Mesendoderm (in vitro differentiated cells): ENCODE data around the gene NTNG2. TPM values are rescaled to one million over a fixed set of nuclear protein-coding genes. Genes with fewer than 3 reads are reported as not detected.

Experiments
- DNase-seq: peaks from one replicate; pipeline ENCODE4 v3.0.0; 2013
- H2AK5ac ChIP-seq: 2 replicates; pipeline ENCODE4 v1.6.1; 2013; ENCODE audit warnings: low read length, inconsistent platforms
- H2BK120ac ChIP-seq: 2 replicates; pipeline ENCODE4 v1.6.1; 2013; ENCODE audit warnings: low read depth, mild to moderate bottlenecking, low read length, moderate library complexity, mixed read lengths
- H2BK15ac ChIP-seq: replicated peaks from 2 replicates; pipeline ENCODE4 v1.6.1; 2013; ENCODE audit warnings: low read depth, mild to moderate bottlenecking, moderate library complexity
- H2BK5ac ChIP-seq: 2 replicates; pipeline ENCODE4 v1.6.1; 2013; ENCODE audit warnings: low read length, inconsistent platforms
- H3K18ac ChIP-seq: 2 replicates; pipeline ENCODE4 v1.6.1; 2013; ENCODE audit warnings: mild to moderate bottlenecking, low read length, mixed read lengths
- H3K23ac ChIP-seq: one replicate; pipeline ENCODE4 v1.6.1; 2013; ENCODE audit warnings: low read length
- H3K27ac ChIP-seq: 2 replicates; pipeline ENCODE4 v1.5.1; 2013; ENCODE audit warnings: low read depth, mild to moderate bottlenecking, inconsistent platforms, low read length, moderate library complexity
- H3K27me3 ChIP-seq: 2 replicates; pipeline ENCODE4 v1.6.1; 2013; ENCODE audit warnings: low read length, control low read depth, mild to moderate bottlenecking, inconsistent platforms; ENCODE audit not compliant: insufficient read depth, poor library complexity
- H3K36me3 ChIP-seq: 2 replicates; pipeline ENCODE4 v1.6.1; 2013; ENCODE audit warnings: low read length, inconsistent platforms; ENCODE audit not compliant: control insufficient read depth, insufficient read depth
- H3K4ac ChIP-seq: one replicate; pipeline ENCODE4 v1.6.1; 2013; ENCODE audit warnings: low read depth, mild to moderate bottlenecking, low read length, moderate library complexity
- H3K4me1 ChIP-seq: 2 replicates; pipeline ENCODE4 v1.6.1; 2013; ENCODE audit warnings: low read depth, low read length, inconsistent platforms; ENCODE audit not compliant: control insufficient read depth
- H3K4me2 ChIP-seq: 2 replicates; pipeline ENCODE4 v1.6.1; 2013; ENCODE audit warnings: low read length
- H3K4me3 ChIP-seq: 2 replicates; pipeline ENCODE4 v1.5.1; 2013; ENCODE audit warnings: mild to moderate bottlenecking, low read length
- H3K56ac ChIP-seq: one replicate; pipeline ENCODE4 v1.6.1; 2013; ENCODE audit warnings: low read length
- H3K79me1 ChIP-seq: 2 replicates; pipeline ENCODE4 v1.6.1; 2013; ENCODE audit warnings: low read length, inconsistent platforms
- H3K79me2 ChIP-seq: 2 replicates; pipeline ENCODE4 v1.6.1; 2013; ENCODE audit warnings: mild to moderate bottlenecking, low read length; ENCODE audit not compliant: control insufficient read depth, insufficient read depth
- H3K9ac ChIP-seq: 2 replicates; pipeline ENCODE4 v1.6.1; 2013; ENCODE audit warnings: low read length, inconsistent platforms
- H4K5ac ChIP-seq: one replicate; pipeline ENCODE4 v1.6.1; 2013; ENCODE audit warnings: low read length
- H4K8ac ChIP-seq: one replicate; pipeline ENCODE4 v1.6.1; 2013; ENCODE audit warnings: low read depth, mild to moderate bottlenecking, control low read depth, low read length, moderate library complexity
- WGBS: extraction: QIAGEN DNeasy Blood & Tissue Kit; methylation state at CpG from one replicate; pipeline ENCODE4 v1.1.7; 2013; ENCODE audit warnings: low lambda C conversion rate, missing lambda C conversion rate; ENCODE audit not compliant: insufficient coverage; ENCODE audit errors: extremely low coverage; 5-methylcytosine and 5-hydroxymethylcytosine counted together
- polyA plus RNA-seq, 2 experiments: library from polyadenylated mRNA; stranded (reverse); fragments of 200-250 nt; gene quantifications; one replicate each; pipeline ENCODE4 v1.2.3, GENCODE V29; 2013

Gene NTNG2
- 0.03 TPM for polyA plus RNA-seq (2013, experiment 1 of 2)
- polyA plus RNA-seq (2013, experiment 2 of 2), result 0.11 TPM

DNA sequence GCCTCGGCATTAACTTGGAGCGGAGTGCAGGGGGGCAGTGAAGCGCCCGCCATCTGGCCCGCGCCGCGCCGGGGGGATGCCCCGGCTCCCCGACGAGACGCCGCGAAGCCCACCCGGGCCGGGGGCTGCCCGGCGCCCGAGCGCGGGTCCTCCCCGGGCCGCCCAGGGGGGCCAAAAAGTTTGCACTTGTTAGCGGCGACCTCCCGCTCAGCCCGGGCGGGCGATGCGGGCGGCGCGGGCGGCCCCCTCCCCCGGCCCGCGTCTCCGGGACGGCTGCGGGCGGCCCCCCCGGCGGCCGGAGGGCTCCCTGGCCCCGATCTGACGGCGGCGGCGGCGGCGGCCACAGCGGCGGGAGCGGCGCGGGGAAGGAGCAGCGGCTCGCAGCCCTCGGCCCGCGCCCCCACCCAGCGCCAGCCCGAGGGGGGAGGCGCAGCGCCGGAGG lies at the start of gene NTNG2:
Gene NTNG2, plus strand, starts transcription at position 316 of the 442 bp plus-strand sequence. CDS start 4,774 bp downstream, outside the sequence.
- H3K27me3 ChIP-seq, result peaks cover 45% of the 10 kb centered on the region
- H3K36me3 ChIP-seq, result no peaks in the 10 kb centered on the region
- H3K27ac ChIP-seq, result no peak within 1 kb of the TSS
- H3K18ac ChIP-seq, result no peak within 1 kb of the TSS
- H3K79me1 ChIP-seq, result no peaks in the 10 kb centered on the region
- H3K4me2 ChIP-seq, result peak within 1 kb of the TSS; percentile 88
- no peak within 1 kb of the TSS for H4K5ac ChIP-seq
- peak within 1 kb of the TSS; percentile 14 for H3K4me3 ChIP-seq
- H3K4me1 ChIP-seq, result no peaks in the 10 kb centered on the region
- peak within 1 kb of the TSS; percentile 49 for H3K56ac ChIP-seq
- no peak within 1 kb of the TSS for H3K4ac ChIP-seq
- no peak within 1 kb of the TSS for H2BK120ac ChIP-seq
- H3K79me2 ChIP-seq, result no peaks in the 10 kb centered on the region
- no peak within 1 kb of the TSS for H2AK5ac ChIP-seq
- H2BK15ac ChIP-seq, result no peak within 1 kb of the TSS
- no peak within 1 kb of the TSS for H4K8ac ChIP-seq
- DNase-seq, result no peak
- H3K23ac ChIP-seq, result no peak within 1 kb of the TSS
- H2BK5ac ChIP-seq, result no peak within 1 kb of the TSS
- H3K9ac ChIP-seq, result peak within 1 kb of the TSS; percentile 27
- WGBS, result no CpG with 5 or more reads among the region's 67 CpGs

GRCh38 chr9:132114102-132114707 lies 47.7 kb upstream of the NTNG2 start:
- Histone ChIP-seq H2BK15ac (no peak overlapping the region), H4K5ac (no peak overlapping the region), H3K23ac (no peak overlapping the region), H3K4ac (no peak overlapping the region), H4K8ac (no peak overlapping the region), H3K4me2 (no peak overlapping the region), H3K79me2 (no peaks in the 10 kb centered on the region), H3K27ac (no peak overlapping the region), H3K9ac (no peak overlapping the region), H2BK5ac (no peak overlapping the region), H3K4me3 (no peak overlapping the region), H3K27me3 (no peaks in the 10 kb centered on the region), H3K18ac (no peak overlapping the region), H3K36me3 (no peaks in the 10 kb centered on the region), H3K56ac (no peak overlapping the region), H3K4me1 (no peaks in the 10 kb centered on the region), H3K79me1 (no peaks in the 10 kb centered on the region), H2AK5ac (no peak overlapping the region), H2BK120ac (no peak overlapping the region)
- whole genome bisulfite sequencing, result no CpG with 5 or more reads among the region's 18 CpGs
- peak; percentile 74 for DNase-seq

GRCh38 chr9:132116583-132116982 lies 45.3 kb upstream of the NTNG2 start:
- Histone ChIP-seq H3K27me3 (no peaks in the 10 kb centered on the region), H3K27ac (no peak overlapping the region), H3K9ac (no peak overlapping the region), H3K4ac (no peak overlapping the region), H3K79me1 (no peaks in the 10 kb centered on the region), H4K8ac (no peak overlapping the region), H3K56ac (no peak overlapping the region), H4K5ac (no peak overlapping the region), H3K36me3 (no peaks in the 10 kb centered on the region), H3K23ac (no peak overlapping the region), H3K4me2 (no peak overlapping the region), H3K18ac (no peak overlapping the region), H2AK5ac (no peak overlapping the region), H3K79me2 (no peaks in the 10 kb centered on the region), H3K4me1 (no peaks in the 10 kb centered on the region), H2BK5ac (no peak overlapping the region), H2BK120ac (no peak overlapping the region), H2BK15ac (no peak overlapping the region), H3K4me3 (no peak overlapping the region)
- no CpG with 5 or more reads among the region's 3 CpGs for WGBS
- DNase-seq, result no peak

GRCh38 chr9:132117694-132118093 lies 44.2 kb upstream of the NTNG2 start:
- H2BK5ac ChIP-seq, result no peak overlapping the region
- H2AK5ac ChIP-seq, result no peak overlapping the region
- no peaks in the 10 kb centered on the region for H3K36me3 ChIP-seq
- H3K4me1 ChIP-seq, result no peaks in the 10 kb centered on the region
- H4K5ac ChIP-seq, result no peak overlapping the region
- H3K27ac ChIP-seq, result no peak overlapping the region
- H3K27me3 ChIP-seq, result no peaks in the 10 kb centered on the region
- H3K18ac ChIP-seq, result no peak overlapping the region
- H2BK15ac ChIP-seq, result no peak overlapping the region
- no peak overlapping the region for H3K4me3 ChIP-seq
- H4K8ac ChIP-seq, result no peak overlapping the region
- DNase-seq, result no peak
- no peaks in the 10 kb centered on the region for H3K79me2 ChIP-seq
- H3K9ac ChIP-seq, result no peak overlapping the region
- no peak overlapping the region for H3K56ac ChIP-seq
- H3K4ac ChIP-seq, result no peak overlapping the region
- no peak overlapping the region for H3K23ac ChIP-seq
- no peak overlapping the region for H2BK120ac ChIP-seq
- no peak overlapping the region for H3K4me2 ChIP-seq
- no peaks in the 10 kb centered on the region for H3K79me1 ChIP-seq
- no CpG with 5 or more reads among the region's 3 CpGs for WGBS

DNA sequence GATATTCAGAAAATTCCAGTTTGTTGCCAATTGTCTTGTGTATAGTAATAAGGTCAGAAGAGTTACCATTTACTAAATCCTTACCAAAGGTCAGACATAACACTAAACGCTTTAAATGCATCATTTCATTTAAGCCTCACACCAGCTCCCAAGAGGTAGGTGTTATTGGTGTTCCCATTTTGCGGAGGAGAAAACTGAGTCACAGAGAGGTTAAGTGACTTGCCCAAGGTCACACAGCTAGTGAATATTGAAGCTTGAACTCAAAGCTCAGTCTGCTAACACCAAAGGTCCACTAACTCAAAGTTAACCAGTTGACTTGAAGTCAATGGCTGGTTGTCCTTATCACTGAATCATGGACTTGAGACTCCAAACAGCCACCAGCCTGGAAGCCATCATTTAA lies 40.8 kb upstream of the NTNG2 start:
- no peak overlapping the region for H4K8ac ChIP-seq
- no peak overlapping the region for H2BK120ac ChIP-seq
- no peaks in the 10 kb centered on the region for H3K27me3 ChIP-seq
- H3K4me3 ChIP-seq, result no peak overlapping the region
- no peaks in the 10 kb centered on the region for H3K79me2 ChIP-seq
- no peak overlapping the region for H3K56ac ChIP-seq
- no CpG with 5 or more reads among the region's 2 CpGs for WGBS
- H3K79me1 ChIP-seq, result no peaks in the 10 kb centered on the region
- no peaks in the 10 kb centered on the region for H3K36me3 ChIP-seq
- H3K9ac ChIP-seq, result no peak overlapping the region
- H3K18ac ChIP-seq, result no peak overlapping the region
- no peak overlapping the region for H2AK5ac ChIP-seq
- H2BK5ac ChIP-seq, result no peak overlapping the region
- no peak overlapping the region for H4K5ac ChIP-seq
- H3K27ac ChIP-seq, result no peak overlapping the region
- no peaks in the 10 kb centered on the region for H3K4me1 ChIP-seq
- H3K4ac ChIP-seq, result no peak overlapping the region
- DNase-seq, result no peak
- no peak overlapping the region for H3K23ac ChIP-seq
- no peak overlapping the region for H2BK15ac ChIP-seq
- H3K4me2 ChIP-seq, result no peak overlapping the region

GRCh38 chr9:132124800-132125199 lies 37.1 kb upstream of the NTNG2 start:
- Histone ChIP-seq H3K79me1 (no peaks in the 10 kb centered on the region), H3K27ac (no peak overlapping the region), H4K8ac (no peak overlapping the region), H3K27me3 (no peaks in the 10 kb centered on the region), H3K4me2 (no peak overlapping the region), H4K5ac (no peak overlapping the region), H2BK5ac (no peak overlapping the region), H3K36me3 (no peaks in the 10 kb centered on the region), H3K79me2 (no peaks in the 10 kb centered on the region), H3K9ac (no peak overlapping the region), H3K4ac (no peak overlapping the region), H3K56ac (no peak overlapping the region), H2BK15ac (no peak overlapping the region), H3K23ac (no peak overlapping the region), H3K18ac (no peak overlapping the region), H2BK120ac (no peak overlapping the region), H3K4me1 (no peaks in the 10 kb centered on the region), H3K4me3 (no peak overlapping the region), H2AK5ac (no peak overlapping the region)
- WGBS, result no CpG with 5 or more reads among the region's 6 CpGs
- DNase-seq, result no peak
